Neural cell (in vitro differentiated cells): Measurements from ENCODE around the gene CHD2. TPM values are rescaled to one million over a fixed set of nuclear protein-coding genes. Genes with fewer than 3 reads are reported as not detected.

Source experiments
- H2AFZ ChIP-seq: fragments of 200-600, 300-800 bp; sonication (generic), shearing (Covaris generic); 2 replicates; pipeline ENCODE4 v1.6.0; 2014; ENCODE audit warnings: low read depth, mild to moderate bottlenecking, antibody characterized with exemption, low read length, moderate library complexity
- H3F3A ChIP-seq: fragments of 200-600 bp; shearing (Covaris generic); 2 replicates; pipeline ENCODE4 v1.6.1; 2016; ENCODE audit warnings: mild to moderate bottlenecking, moderate library complexity, mixed read lengths, antibody characterized with exemption, low read length; ENCODE audit not compliant: insufficient read depth, poor library complexity, severe bottlenecking
- H3K27ac ChIP-seq: fragments of 200-600, 300-800 bp; sonication (generic), shearing (Covaris generic); 2 replicates; pipeline ENCODE4 v1.5.1; 2014; ENCODE audit warnings: mild to moderate bottlenecking, low read length, moderate library complexity
- H3K27me3 ChIP-seq: fragments of 300-800, 200-600 bp; sonication (generic), shearing (Covaris generic); 2 replicates; pipeline ENCODE4 v1.6.0; 2014; ENCODE audit warnings: mild to moderate bottlenecking, low read depth, low read length, moderate library complexity; ENCODE audit not compliant: insufficient read depth
- H3K36me3 ChIP-seq: fragments of 300-800, 200-600 bp; sonication (generic), shearing (Covaris generic); 2 replicates; pipeline ENCODE4 v1.5.1; 2014; ENCODE audit warnings: mild to moderate bottlenecking, antibody characterized with exemption, low read length, moderate library complexity; ENCODE audit not compliant: insufficient read depth
- H3K4me2 ChIP-seq: fragments of 300-800, 200-600 bp; sonication (generic), shearing (Covaris generic); 2 replicates; pipeline ENCODE4 v1.6.0; 2014; ENCODE audit warnings: mild to moderate bottlenecking, low read length
- H3K4me3 ChIP-seq: fragments of 300-800, 200-600 bp; sonication (generic), shearing (Covaris generic); 2 replicates; pipeline ENCODE4 v1.5.1; 2014; ENCODE audit warnings: mild to moderate bottlenecking, low read length, moderate library complexity
- H3K79me2 ChIP-seq: fragments of 200-600 bp; shearing (Covaris generic); replicated peaks from 2 replicates; pipeline ENCODE4 v1.6.0; 2014; ENCODE audit warnings: mild to moderate bottlenecking, low read length, moderate library complexity; ENCODE audit not compliant: insufficient read depth
- H3K9ac ChIP-seq: fragments of 300-800, 200-600 bp; sonication (generic), shearing (Covaris generic); 2 replicates; pipeline ENCODE4 v1.6.1; 2016; ENCODE audit warnings: mild to moderate bottlenecking, low read length, mixed read lengths
- H3K9me2 ChIP-seq: fragments of 200-600 bp; shearing (Covaris generic); 2 replicates; pipeline ENCODE4 v1.6.1; 2016; ENCODE audit warnings: mild to moderate bottlenecking, low read length, mixed read lengths; ENCODE audit not compliant: insufficient read depth
- H3K9me3 ChIP-seq: fragments of 200-600, 300-800 bp; sonication (generic), shearing (Covaris generic); 2 replicates; pipeline ENCODE4 v1.6.1; 2016; ENCODE audit warnings: mild to moderate bottlenecking, mixed run types, low read length, moderate library complexity, mixed read lengths
- H4K20me1 ChIP-seq: fragments of 200-600 bp; shearing (Covaris generic); 2 replicates; pipeline ENCODE4 v1.6.1; 2016; ENCODE audit warnings: mild to moderate bottlenecking, mixed run types; ENCODE audit not compliant: insufficient read depth
- CTCF ChIP-seq: fragments of 450-650 bp; IDR thresholded peaks from 2 replicates; pipeline ENCODE4 v1.5.1; 2014; ENCODE audit warnings: antibody characterized with exemption, mild to moderate bottlenecking, moderate library complexity; ENCODE audit not compliant: poor library complexity, severe bottlenecking
- EP300 ChIP-seq: fragments of 450-650 bp; conservative IDR thresholded peaks from 2 replicates; pipeline ENCODE4 v1.6.1; 2014; ENCODE audit warnings: antibody characterized with exemption, mild to moderate bottlenecking, moderate library complexity; ENCODE audit not compliant: poor library complexity, severe bottlenecking
- EZH2 ChIP-seq: fragments of 200-600, 300-800 bp; shearing (Covaris generic), sonication (generic); IDR thresholded peaks from 2 replicates; pipeline ENCODE4 v1.6.1; 2014; ENCODE audit warnings: antibody characterized with exemption, low read length, borderline replicate concordance, mild to moderate bottlenecking; ENCODE audit not compliant: insufficient read depth, poor library complexity, severe bottlenecking
- MXI1 ChIP-seq: fragments of 450-650 bp; conservative IDR thresholded peaks from 2 replicates; pipeline ENCODE4 v1.6.1; 2014; ENCODE audit warnings: antibody characterized with exemption, mild to moderate bottlenecking; ENCODE audit not compliant: poor library complexity, severe bottlenecking
- POLR2AphosphoS5 ChIP-seq: IDR thresholded peaks from 2 replicates; pipeline ENCODE4 v1.6.1; 2012
- RAD21 ChIP-seq: fragments of 450-650 bp; conservative IDR thresholded peaks from 2 replicates; pipeline ENCODE4 v1.6.1; 2014; ENCODE audit warnings: antibody characterized with exemption, mild to moderate bottlenecking, moderate library complexity
- REST ChIP-seq: IDR thresholded peaks from 2 replicates; pipeline ENCODE4 v1.6.1; 2012; ENCODE audit warnings: borderline replicate concordance
- SMC3 ChIP-seq: fragments of 450-650 bp; conservative IDR thresholded peaks from 2 replicates; pipeline ENCODE4 v1.6.1; 2014; ENCODE audit warnings: antibody characterized with exemption, mild to moderate bottlenecking, moderate library complexity; ENCODE audit not compliant: poor library complexity
- TAF1 ChIP-seq: IDR thresholded peaks from 2 replicates; pipeline ENCODE4 v1.6.1; 2012; ENCODE audit warnings: low read depth
- polyA plus RNA-seq: library from polyadenylated mRNA; depleted of rRNA; stranded (reverse); fragments of >200 nt; gene quantifications from 2 replicates; pipeline ENCODE4 v1.2.3, GENCODE V29; 2014

Gene CHD2
- polyA plus RNA-seq, 1 donor from 2014 or later = 113 TPM

- peak overlapping the region; percentile 80 for H3K9ac ChIP-seq
- H3K79me2 ChIP-seq = peaks cover 97% of the 10 kb centered on the region
- peak overlapping the region; percentile 60 for H3K27ac ChIP-seq
- H3K27me3 ChIP-seq = no peaks in the 10 kb centered on the region
- H3K4me2 ChIP-seq = peak overlapping the region; percentile 87
- H3K36me3 ChIP-seq = no peaks in the 10 kb centered on the region
- no peaks in the 10 kb centered on the region for H3F3A ChIP-seq
- H3K9me3 ChIP-seq = no peaks in the 10 kb centered on the region
- peak overlapping the region; percentile 45 for H2AFZ ChIP-seq
- peak; percentile 15 for TF ChIP-seq POLR2AphosphoS5
- TF ChIP-seq EP300 = no peak
- peak; percentile 54 for TF ChIP-seq CTCF
- TF ChIP-seq TAF1 = no peak
- TF ChIP-seq EZH2 = no peak
- TF ChIP-seq SMC3 = peak; percentile 43
- TF ChIP-seq REST = no peak
- peak; percentile 53 for TF ChIP-seq MXI1
- peak; percentile 23 for TF ChIP-seq RAD21
- no peaks in the 10 kb centered on the region for H4K20me1 ChIP-seq
- no peaks in the 10 kb centered on the region for H3K9me2 ChIP-seq
- H3K4me3 ChIP-seq = peak overlapping the region; percentile 90
Observed at GRCh38 chr15:93072411-93073394, 172.6 kb downstream of the CHD2 start.

- Histone ChIP-seq H3K79me2 (peaks cover 97% of the 10 kb centered on the region), H3K27ac (peak overlapping the region; percentile 45), H3K36me3 (no peaks in the 10 kb centered on the region), H3K27me3 (no peaks in the 10 kb centered on the region), H3K9ac (peak overlapping the region; percentile 80), H4K20me1 (no peaks in the 10 kb centered on the region), H3K4me2 (peak overlapping the region; percentile 44), H3K9me2 (no peaks in the 10 kb centered on the region), H3K4me3 (peak overlapping the region; percentile 90), H3K9me3 (no peaks in the 10 kb centered on the region), H2AFZ (peak overlapping the region; percentile 45), H3F3A (no peaks in the 10 kb centered on the region)
- TF ChIP-seq CTCF = peak; percentile 37
- TF ChIP-seq RAD21 = no peak
- TF ChIP-seq EZH2 = no peak
- no peak for TF ChIP-seq EP300
- TF ChIP-seq SMC3 = no peak
Observed at GRCh38 chr15:93073465-93073952, 173.4 kb downstream of the CHD2 start.
